Stimulated activated CD8-positive, alpha-beta memory T cell treated with anti-CD3 and anti-CD28 coated beads, Interleukin-12 subunit alpha, Interleukin-12 subunit beta, amount 100 ng/mL, for 24 hours (primary cell): ENCODE measurements around the gene SORBS1.

ENCODE experiments used
- DNase-seq: peaks from one replicate; pipeline ENCODE4 v3.0.0-alpha.2; 2020; ENCODE audit errors: extremely low read depth

SORBS1 gene

DNA sequence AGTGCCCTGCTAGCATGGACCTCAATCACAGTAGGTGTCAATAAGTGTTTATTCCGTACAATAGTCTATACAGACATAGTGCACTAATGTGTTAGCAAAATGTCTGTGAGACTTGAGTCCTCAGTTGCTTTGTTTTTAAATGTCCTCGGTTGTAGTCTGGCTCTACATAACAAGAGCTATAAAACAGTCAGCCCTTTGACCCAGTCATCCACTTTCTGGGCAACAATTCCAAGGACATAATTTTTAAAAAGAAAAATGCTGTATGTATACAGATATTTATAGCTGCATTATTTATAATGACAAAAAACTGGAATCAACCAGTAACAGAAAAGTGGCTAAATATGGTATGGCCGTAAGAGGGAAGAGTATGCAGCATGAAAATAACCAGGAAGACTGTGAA lies 267.5 kb downstream of the SORBS1 start:
- DNase-seq = no peak

- no peak for DNase-seq
Observed at GRCh38 chr10:95291365-95292039, 269.7 kb downstream of the SORBS1 start.

DNA sequence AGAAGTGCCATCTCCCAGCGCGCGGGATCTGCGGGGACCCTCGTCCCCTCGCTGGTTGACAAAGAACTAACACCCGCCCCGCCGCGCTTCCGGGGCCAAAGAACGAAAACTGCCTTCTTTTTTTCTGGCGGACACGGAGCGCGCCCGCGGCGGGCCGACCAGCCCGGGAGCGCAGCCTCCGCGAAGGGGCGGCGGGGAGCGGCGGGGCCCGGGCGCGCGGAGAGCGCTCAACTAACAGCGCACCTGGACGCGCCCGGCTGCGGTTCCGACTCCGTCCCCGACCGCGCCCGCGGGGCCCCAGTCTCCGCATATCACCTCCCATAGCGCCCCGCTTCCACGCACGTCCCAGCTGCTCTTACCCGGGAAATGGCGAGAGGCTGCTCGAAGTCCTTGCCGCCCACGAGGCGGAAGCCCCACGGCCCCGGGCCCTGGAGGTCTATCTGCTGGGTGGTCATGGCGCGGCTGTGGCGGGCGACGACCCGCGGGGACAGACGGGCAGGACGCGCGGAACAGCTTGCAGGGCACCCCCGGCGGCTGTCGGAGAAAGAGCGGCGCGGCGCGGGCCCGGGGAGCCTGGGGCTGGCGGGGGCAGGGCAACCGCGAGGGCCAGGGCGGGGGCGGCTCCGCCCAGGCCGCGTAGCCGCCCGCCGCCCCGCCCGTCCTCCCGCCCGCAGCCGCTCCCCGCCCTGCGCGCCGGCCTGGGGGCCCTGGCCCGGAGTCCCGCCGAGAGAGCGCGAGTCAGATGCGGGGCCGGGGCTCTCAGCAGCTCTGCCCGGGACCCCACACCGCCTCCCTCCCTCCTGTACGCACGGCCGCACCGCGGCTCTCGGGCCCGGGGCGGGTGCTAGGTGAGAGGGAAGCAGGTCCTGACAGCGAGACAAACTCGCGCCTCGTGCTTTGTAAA lies 270.5 kb downstream of the SORBS1 start, which contains the start of gene PDLIM1:
Gene PDLIM1 (minus strand): TSS at position 543 of the 904 bp plus-strand sequence. CDS start 88 bp downstream, at position 455.
- DNase-seq = no peak

- DNase-seq = no peak
Observed at GRCh38 chr10:95289921-95290421, 271.2 kb downstream of the SORBS1 start.

- DNase-seq = no peak
Observed at GRCh38 chr10:95289003-95289920, 271.9 kb downstream of the SORBS1 start.

DNA sequence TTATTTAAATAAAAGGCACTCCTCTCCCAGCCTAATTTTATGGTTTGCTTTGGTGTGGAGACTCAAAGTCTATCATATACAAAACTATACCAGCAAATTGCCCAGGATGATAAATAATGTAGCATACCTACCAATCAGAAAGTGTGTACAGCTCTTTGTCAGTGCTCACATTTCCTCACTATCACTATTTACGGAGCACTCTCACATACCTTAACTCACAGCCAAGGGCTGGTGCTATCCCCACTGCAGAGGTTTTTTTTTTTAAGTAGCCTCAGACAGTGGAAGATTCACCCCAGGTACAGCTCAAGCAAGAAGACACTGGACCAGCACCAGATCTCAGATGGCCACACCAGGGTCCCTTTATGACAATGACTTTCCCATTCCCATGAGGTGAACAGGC lies 272.9 kb downstream of the SORBS1 start:
- DNase-seq = no peak

DNA sequence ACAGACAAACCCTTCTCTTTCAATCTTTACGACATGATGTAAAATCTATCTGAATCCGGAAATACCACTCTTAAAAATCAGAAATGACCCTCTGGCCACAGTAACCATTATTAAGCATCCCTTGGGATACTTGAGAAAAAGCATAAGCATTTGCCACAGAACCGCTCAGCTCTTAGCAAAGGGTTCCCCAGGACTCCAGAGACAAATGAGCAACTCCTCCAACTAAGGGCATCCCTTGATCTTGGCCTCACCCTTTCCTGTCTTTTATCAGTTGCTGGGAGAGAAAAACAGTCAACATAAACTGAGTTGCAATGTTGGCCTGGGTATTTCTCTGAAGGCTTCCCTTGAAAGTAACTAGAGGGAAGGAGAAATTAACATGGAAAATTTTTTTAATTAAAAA lies 273.9 kb downstream of the SORBS1 start:
- DNase-seq = no peak

DNA sequence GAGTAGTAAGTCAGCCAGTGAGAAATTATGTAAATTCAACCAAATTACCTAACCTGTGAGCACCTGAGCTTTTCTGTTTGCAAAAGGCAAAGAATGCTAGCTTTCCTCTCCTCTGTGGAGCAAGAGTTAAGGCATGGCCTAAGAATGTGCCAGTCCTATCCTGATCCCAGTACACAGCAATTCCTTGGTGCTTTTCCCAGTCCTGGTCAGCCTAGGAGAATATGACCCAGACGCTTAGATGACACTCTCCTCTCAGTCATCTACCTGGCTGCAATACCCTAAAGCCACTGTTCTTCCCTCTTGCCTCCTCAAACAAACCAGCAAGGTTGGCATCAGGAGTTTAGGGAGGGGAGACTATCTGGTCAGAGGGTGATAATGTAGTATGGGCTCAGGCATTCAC lies 274.5 kb downstream of the SORBS1 start:
- DNase-seq = no peak

DNA sequence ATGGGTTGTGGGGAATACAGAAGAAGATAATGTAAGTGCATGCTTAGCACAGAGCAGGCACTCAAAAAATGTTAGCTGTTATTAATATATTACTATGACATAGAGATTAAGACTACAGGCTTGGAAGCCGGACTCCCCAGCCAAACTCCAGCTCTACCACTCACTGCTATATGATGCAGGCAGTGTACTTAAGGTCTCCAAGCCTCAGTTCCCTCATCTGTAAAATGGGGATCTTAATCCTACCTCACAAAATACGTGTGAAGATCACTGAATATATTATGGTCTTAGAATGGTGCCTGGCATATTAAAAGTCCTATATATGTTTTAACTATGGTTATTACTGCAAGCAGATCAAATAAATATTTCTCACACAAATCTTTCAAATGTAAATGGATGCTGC lies 275.6 kb downstream of the SORBS1 start:
- no peak for DNase-seq

DNA sequence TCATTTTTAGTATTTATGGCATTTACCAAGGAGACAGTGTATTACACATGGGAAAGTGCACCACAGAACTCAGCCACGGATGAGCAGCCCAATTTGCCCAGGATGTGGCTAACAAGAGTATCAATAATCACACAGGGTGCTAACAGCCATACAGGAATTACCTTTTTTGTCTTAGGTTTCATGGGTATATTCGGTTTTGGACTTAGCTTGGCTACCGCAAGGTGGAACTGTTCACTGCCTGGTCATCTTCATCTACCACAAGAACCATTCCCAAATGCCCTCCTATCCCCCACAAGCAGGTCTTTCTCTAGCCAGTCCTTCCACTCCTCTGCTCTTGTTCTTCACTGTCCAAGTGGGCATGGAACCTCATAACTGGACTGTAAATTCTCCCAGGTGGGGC lies 276.4 kb downstream of the SORBS1 start:
- DNase-seq = no peak

- no peak for DNase-seq
Observed at GRCh38 chr10:95282107-95282506, 279.1 kb downstream of the SORBS1 start.

GRCh38 chr10:95281206-95281605 lies 280.0 kb downstream of the SORBS1 start:
- DNase-seq = no peak

- DNase-seq = no peak
Observed at GRCh38 chr10:95280637-95281036, 280.5 kb downstream of the SORBS1 start.

GRCh38 chr10:95279042-95279820 lies 281.9 kb downstream of the SORBS1 start:
- DNase-seq = no peak

DNA sequence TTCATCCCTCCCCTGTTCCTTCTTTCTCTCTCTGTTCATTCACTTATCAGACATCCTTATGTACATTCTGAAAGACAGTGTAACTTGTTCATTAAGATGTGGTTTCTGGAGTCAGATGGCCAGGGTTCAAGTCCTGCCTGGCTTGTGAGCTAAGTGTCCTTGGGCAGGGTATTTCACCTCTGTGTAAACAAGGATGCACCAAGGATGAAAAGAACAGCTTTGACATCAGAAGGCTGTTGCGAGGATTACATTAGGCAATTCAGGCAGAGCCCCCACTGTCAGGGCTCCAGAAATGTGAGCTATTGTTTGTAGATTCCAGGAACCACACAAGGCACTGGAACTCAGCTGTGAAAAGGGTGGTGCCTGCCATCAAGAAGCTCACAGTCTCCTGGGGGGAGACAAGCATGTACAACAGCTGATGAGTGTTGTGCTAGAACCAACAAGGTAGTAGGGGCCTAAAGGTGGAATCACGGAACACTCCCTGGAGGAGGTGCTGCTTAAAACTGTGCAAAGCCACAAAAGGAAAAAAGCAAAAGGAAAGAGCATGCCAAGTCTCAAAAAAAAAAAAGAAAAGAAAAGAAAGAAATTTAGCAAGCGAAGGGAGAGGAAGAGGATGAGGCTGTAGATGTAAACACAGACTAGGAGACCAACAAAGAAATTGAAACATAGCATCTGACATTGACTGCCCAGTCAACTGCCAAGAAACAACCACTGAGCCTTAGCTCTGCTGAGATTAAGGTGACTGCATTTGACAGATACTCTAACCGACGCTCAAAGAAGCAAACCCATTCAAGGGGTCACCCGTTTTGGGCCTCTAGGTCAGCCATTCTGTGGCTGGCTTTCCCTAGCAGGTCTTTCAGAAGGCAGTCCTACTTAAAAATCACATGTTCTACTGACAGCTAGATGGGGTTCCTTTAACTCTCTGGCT lies 282.8 kb downstream of the SORBS1 start:
- no peak for DNase-seq

- DNase-seq = no peak
Observed at GRCh38 chr10:95277614-95278013, 283.6 kb downstream of the SORBS1 start.

- DNase-seq = no peak
Observed at GRCh38 chr10:95277201-95277570, 284.0 kb downstream of the SORBS1 start.

- no peak for DNase-seq
Observed at GRCh38 chr10:95276367-95277200, 284.6 kb downstream of the SORBS1 start.
